Measurements from ENCODE around the gene DPPA5. TPM values are rescaled to one million over a fixed set of nuclear protein-coding genes. Genes with fewer than 3 reads are reported as not detected.
A peak's percentile ranks its signal among the peaks of the same experiment; 100 is the strongest.
"Not testable (repeated sequence)": the region's sequence is repeated elsewhere in the genome, so short reads cannot be mapped to it uniquely, and the experiment has no call there.

Gene DPPA5
- total RNA-seq, 2 donors from 2014 or later: not detected

- DNase-seq (ENCODE audit: low spot score): no peak
- Histone ChIP-seq H3K4me3 (peak overlapping the region in 1 of 2 donors; percentile 16), H3K9me3 (peaks cover 0 to 24% of the 10 kb centered on the region in 2 donors), H3K36me3 (no peaks in the 10 kb centered on the region), H3K27ac (no peak overlapping the region), H3K27me3 (peaks cover 0 to 5% of the 10 kb centered on the region in 2 donors), H3K4me1 (peaks cover 0 to 15% of the 10 kb centered on the region in 2 donors)
- TF ChIP-seq, protein P1, sequence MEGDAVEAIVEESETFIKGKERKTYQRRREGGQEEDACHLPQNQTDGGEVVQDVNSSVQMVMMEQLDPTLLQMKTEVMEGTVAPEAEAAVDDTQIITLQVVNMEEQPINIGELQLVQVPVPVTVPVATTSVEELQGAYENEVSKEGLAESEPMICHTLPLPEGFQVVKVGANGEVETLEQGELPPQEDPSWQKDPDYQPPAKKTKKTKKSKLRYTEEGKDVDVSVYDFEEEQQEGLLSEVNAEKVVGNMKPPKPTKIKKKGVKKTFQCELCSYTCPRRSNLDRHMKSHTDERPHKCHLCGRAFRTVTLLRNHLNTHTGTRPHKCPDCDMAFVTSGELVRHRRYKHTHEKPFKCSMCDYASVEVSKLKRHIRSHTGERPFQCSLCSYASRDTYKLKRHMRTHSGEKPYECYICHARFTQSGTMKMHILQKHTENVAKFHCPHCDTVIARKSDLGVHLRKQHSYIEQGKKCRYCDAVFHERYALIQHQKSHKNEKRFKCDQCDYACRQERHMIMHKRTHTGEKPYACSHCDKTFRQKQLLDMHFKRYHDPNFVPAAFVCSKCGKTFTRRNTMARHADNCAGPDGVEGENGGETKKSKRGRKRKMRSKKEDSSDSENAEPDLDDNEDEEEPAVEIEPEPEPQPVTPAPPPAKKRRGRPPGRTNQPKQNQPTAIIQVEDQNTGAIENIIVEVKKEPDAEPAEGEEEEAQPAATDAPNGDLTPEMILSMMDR (IDR thresholded peaks at IDR 0.05): no peak
Observed at GRCh38 chr6:73314577-73315492, 39.2 kb downstream of the DPPA5 start.

DNA sequence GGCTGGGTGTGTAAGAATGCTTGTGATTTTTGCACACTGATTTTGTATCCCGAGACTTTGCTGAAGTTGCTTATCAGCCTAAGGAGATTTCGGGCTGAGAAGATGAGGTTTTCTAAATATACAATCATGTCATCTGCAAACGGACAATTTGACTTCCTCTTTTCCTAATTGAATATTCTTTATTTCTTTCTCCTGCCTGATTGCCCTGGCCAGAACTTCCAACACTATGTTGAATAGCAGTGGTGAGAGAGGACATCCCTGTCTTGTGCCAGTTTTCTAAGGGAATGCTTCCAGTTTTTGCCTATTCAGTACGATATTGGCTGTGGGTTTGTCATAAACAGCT, 43.6 kb downstream of the DPPA5 start:
- H3K27me3 ChIP-seq; DNase-seq (ENCODE audit: low spot score); H3K9me3 ChIP-seq; H3K27ac ChIP-seq; H3K36me3 ChIP-seq: not testable (repeated sequence)
- Histone ChIP-seq H3K4me3 (peak overlapping the region; percentile 38 to 59), H3K4me1 (peaks cover 0 to 24% of the 10 kb centered on the region in 2 donors)

DNA sequence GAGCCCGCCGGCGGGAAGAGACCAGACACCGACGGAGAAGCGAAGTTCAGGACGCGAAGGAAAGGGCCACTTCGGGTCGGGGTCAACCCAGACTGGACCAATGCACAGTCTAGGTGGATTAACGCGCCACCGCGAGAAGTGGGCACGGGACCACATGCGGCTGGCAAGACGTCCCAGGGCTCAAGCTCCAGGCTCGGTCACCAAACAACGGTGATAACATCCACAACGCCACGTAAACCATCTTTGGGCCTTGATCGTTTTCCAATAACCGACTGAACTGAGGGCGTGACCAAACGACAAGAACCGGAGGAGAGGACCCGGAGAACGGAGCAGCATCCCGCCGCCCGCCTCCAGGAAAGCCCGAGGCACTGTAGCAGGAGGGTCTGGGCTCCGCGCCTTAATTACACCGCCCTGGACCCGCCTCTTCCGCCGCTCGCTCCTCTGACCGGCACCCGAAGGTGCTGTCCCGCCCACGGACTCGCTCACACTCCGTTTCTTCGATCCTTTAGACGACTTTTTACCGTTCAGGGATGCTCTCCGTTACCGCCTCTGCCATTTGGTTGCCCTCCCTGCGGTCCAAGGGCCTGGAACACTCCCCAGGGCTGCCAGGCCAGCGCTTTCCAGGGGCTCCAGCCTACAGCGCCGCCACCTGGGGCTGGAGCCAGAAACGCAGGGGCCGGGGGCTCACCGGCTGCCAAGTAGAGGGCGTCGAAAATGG, 44.1 kb downstream of the DPPA5 start:
- Histone ChIP-seq H3K9me3 (no peaks in the 10 kb centered on the region), H3K27me3 (peaks cover 0 to 2% of the 10 kb centered on the region in 2 donors), H3K27ac (no peak overlapping the region), H3K4me1 (peaks cover 0 to 23% of the 10 kb centered on the region in 2 donors), H3K36me3 (no peaks in the 10 kb centered on the region), H3K4me3 (peak overlapping the region; percentile 38 to 59)
- TF ChIP-seq, protein P1 (IDR thresholded peaks at IDR 0.05): peak in 1 of 2 donors; percentile 63
- no peak for DNase-seq (ENCODE audit: low spot score)

- DNase-seq (ENCODE audit: low spot score): no peak
- no peak overlapping the region for H3K27ac ChIP-seq
Observed at GRCh38 chr6:73309535-73309784, 44.6 kb downstream of the DPPA5 start.

DNA sequence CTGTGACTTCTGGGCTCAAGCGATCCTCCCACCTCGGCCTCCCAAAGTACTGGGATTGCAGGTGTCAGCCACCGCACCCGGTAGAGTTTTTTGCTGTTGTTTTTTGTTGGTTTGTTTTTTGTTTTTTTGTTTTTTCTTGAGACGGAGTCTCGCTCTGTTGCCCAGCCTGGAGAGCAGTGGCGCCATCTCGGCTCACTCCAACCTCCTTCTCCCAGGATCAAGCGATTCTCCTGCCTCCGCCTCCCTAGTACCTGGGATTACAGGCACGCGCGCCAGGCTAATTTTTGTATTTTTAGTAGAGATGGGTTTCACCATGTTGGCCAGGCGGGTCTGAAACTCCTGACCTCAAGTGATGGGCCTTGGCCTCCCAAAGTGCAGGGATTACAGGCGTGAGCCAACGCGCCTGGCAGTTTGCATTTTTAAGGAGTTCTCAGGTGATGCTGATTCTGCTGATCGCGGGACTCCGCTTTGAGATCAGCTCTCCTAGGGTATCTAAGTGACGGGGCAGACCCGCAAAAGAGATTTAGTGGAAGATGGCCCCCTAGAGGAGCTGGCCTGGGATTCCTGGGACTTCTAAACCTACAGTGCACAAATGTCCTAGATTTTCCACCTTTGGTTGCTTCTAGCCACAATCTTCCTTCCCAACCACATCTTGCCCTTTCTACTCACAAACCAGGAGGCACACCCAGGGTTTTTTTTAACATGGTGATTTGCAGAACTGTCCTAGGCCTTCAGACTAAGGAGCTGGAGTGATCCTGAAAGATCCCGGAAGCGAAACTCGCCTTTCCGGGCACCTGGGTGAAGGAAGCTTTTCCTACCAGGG, 45.2 kb downstream of the DPPA5 start:
- no peak overlapping the region for H3K27ac ChIP-seq
- H3K36me3 ChIP-seq: no peaks in the 10 kb centered on the region
- peaks cover 0 to 18% of the 10 kb centered on the region in 2 donors for H3K4me1 ChIP-seq
- H3K27me3 ChIP-seq: no peaks in the 10 kb centered on the region
- TF ChIP-seq, protein P1 (IDR thresholded peaks at IDR 0.05): no peak
- no peaks in the 10 kb centered on the region for H3K9me3 ChIP-seq
- DNase-seq (ENCODE audit: low spot score): no peak
- peak overlapping the region; percentile 38 to 59 for H3K4me3 ChIP-seq

More at GRCh38 chr6:73309535-73309784, 44.6 kb downstream of the DPPA5 start:
- peak overlapping the region; percentile 38 to 59 for H3K4me3 ChIP-seq
- H3K9me3 ChIP-seq: no peaks in the 10 kb centered on the region
- TF ChIP-seq, protein P1 (IDR thresholded peaks at IDR 0.05): no peak
- H3K27me3 ChIP-seq: no peaks in the 10 kb centered on the region
- peaks cover 0 to 18% of the 10 kb centered on the region in 2 donors for H3K4me1 ChIP-seq
- no peaks in the 10 kb centered on the region for H3K36me3 ChIP-seq

DNA sequence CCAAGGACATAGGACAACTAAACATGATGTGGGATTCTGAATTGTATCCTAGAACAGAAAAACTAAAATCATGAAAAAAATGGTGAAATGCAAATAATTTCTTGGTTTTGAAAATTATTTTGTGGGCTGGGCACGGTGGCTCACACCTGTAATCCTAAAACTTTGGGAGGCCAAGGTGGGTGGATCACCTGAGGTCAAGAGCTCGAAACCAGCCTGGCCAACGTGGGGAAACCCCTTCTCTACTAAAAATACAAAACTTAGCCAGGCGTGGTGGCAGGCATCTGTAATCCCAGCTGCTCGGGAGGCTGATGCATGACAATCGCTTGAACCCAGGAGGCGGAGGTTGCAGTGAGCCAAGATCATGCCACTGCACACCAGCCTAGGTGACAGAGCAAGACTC, 50.3 kb downstream of the DPPA5 start:
- H3K9me3 ChIP-seq; H3K36me3 ChIP-seq; H3K4me3 ChIP-seq; DNase-seq (ENCODE audit: low spot score); H3K27ac ChIP-seq; H3K4me1 ChIP-seq; H3K27me3 ChIP-seq: not testable (repeated sequence)

Other genes starting within 250 kb of the DPPA5 start
- not detected for gene KHDC1L, start 128.8 kb downstream of the DPPA5 start, total RNA-seq
- 1 to 10 TPM; 1.8 to 4.8 TPM for gene KHDC1, start 91.1 kb downstream of the DPPA5 start, total RNA-seq
- not detected for gene KHDC3L, start 8.4 kb upstream of the DPPA5 start, total RNA-seq
- not detected for gene OOEP, start 15.6 kb upstream of the DPPA5 start, total RNA-seq
- gene DDX43, start 40.6 kb upstream of the DPPA5 start, total RNA-seq: under 1 TPM; 0.51 to 0.85 TPM
- 1 to 10 TPM; 1.4 to 1.7 TPM for gene CGAS, start 98.0 kb upstream of the DPPA5 start, total RNA-seq
- 10 to 100 TPM; 16.1 to 22.6 TPM for gene MTO1, start 107.5 kb upstream of the DPPA5 start, total RNA-seq
- 1,000 to 10,000 TPM; 4,165 to 5,616 TPM for gene EEF1A1, start 166.8 kb upstream of the DPPA5 start, total RNA-seq

All from right atrium auricular region (tissue), 2 donors.